Gastroesophageal sphincter (tissue), 3 donors: ENCODE results near the gene TLCD1.

Experiments
- POLR2A ChIP-seq, 2 donors: fragments of 450-650 bp; IDR thresholded peaks; one replicate each; pipeline ENCODE4 v1.6.1; 2017; ENCODE audit warnings: antibody characterized with exemption in 2 of 2, mild to moderate bottlenecking in 2 of 2, moderate library complexity in 1 of 2
- POLR2AphosphoS5 ChIP-seq: sonication (generic); formaldehyde crosslinking; IDR thresholded peaks from one replicate; pipeline ENCODE4 v1.6.1; 2017; ENCODE audit warnings: antibody characterized with exemption
- TF ChIP-seq, protein P1 (sequence below), 4 experiments: fragments of 200-600 bp in 2 of 4; fragments of 450-650 bp in 2 of 4; sonication (generic) in 1 of 4; IDR thresholded peaks; one replicate each; pipeline ENCODE4 v1.5.1; 2017 to 2019; ENCODE audit warnings: antibody characterized with exemption in 4 of 4, mild to moderate bottlenecking in 2 of 4, moderate library complexity in 2 of 4

DNA sequence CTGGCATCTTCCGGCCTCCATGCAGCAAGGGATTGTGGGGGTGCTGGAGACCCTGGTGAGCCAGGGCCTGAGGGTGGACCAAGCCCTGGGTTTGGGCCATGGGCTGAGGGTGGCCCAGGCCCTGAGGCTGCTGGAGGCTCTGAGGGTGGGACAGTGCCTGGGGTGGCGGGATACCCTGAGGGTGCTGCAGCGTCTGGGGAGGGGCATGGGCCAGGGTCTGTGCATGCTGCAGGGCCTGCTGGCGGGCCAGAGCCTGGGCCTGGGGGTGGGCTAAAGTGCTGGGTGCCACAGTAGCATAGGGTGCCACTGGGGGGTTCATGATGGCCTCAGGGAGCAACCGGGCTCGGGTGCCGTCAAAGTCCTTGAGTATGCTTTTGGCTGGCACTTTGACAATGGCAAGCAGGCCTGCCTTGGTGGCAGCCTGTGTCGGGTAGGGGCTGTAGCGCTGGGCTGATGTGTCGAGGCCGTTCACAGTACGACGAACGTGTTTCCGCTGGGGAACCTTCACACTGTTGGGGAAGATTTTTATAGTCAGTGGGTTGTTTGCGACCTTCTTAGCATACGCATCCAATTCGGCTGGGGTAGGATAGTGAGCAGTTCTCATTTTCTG is 33.3 kb upstream of the TLCD1 start:
- TF ChIP-seq POLR2A (IDR thresholded peaks at IDR 0.05), result no peak
- TF ChIP-seq, protein P1, sequence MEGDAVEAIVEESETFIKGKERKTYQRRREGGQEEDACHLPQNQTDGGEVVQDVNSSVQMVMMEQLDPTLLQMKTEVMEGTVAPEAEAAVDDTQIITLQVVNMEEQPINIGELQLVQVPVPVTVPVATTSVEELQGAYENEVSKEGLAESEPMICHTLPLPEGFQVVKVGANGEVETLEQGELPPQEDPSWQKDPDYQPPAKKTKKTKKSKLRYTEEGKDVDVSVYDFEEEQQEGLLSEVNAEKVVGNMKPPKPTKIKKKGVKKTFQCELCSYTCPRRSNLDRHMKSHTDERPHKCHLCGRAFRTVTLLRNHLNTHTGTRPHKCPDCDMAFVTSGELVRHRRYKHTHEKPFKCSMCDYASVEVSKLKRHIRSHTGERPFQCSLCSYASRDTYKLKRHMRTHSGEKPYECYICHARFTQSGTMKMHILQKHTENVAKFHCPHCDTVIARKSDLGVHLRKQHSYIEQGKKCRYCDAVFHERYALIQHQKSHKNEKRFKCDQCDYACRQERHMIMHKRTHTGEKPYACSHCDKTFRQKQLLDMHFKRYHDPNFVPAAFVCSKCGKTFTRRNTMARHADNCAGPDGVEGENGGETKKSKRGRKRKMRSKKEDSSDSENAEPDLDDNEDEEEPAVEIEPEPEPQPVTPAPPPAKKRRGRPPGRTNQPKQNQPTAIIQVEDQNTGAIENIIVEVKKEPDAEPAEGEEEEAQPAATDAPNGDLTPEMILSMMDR (IDR thresholded peaks at IDR 0.05), result no peak
- TF ChIP-seq POLR2AphosphoS5, result no peak
